Dedifferentiated amniotic fluid mesenchymal stem cell (primary cell): Measurements from ENCODE around the gene DHX35.
"Not testable (repeated sequence)": the region's sequence is repeated elsewhere in the genome, so short reads cannot be mapped to it uniquely, and the experiment has no call there.

Source experiments
- DNase-seq: peaks from one replicate; pipeline ENCODE4 v3.0.0-alpha.2; 2016; ENCODE audit errors: extremely low spot score

The DHX35 gene

GRCh38 chr20:38979434-38979833 lies 17.3 kb downstream of the DHX35 start:
- no peak for DNase-seq

- DNase-seq, result no peak
These were observed 17.7 kb downstream of the DHX35 start for GRCh38 chr20:38979842-38980241.

GRCh38 chr20:38982291-38982690 lies 20.1 kb downstream of the DHX35 start:
- DNase-seq, result no peak

- no peak for DNase-seq
These were observed 22.9 kb downstream of the DHX35 start for GRCh38 chr20:38985060-38985459.

GRCh38 chr20:38985603-38986170 lies 23.5 kb downstream of the DHX35 start:
- DNase-seq, result peak; percentile 22

GRCh38 chr20:38986663-38987062 lies 24.5 kb downstream of the DHX35 start:
- DNase-seq, result no peak

- no peak for DNase-seq
These were observed 25.6 kb downstream of the DHX35 start for GRCh38 chr20:38987777-38988176.

GRCh38 chr20:38990728-38991127 lies 28.6 kb downstream of the DHX35 start:
- DNase-seq, result no peak

- DNase-seq, result no peak
These were observed 29.9 kb downstream of the DHX35 start for GRCh38 chr20:38991814-38992704.

GRCh38 chr20:38995536-38996044 lies 33.4 kb downstream of the DHX35 start:
- DNase-seq, result no peak

- not testable (repeated sequence) for DNase-seq
These were observed 34.7 kb downstream of the DHX35 start for GRCh38 chr20:38996866-38997265.

GRCh38 chr20:38997622-38998021 lies 35.5 kb downstream of the DHX35 start:
- no peak for DNase-seq

- no peak for DNase-seq
These were observed 37.1 kb downstream of the DHX35 start for GRCh38 chr20:38999217-38999616.

- DNase-seq, result no peak
These were observed 38.1 kb downstream of the DHX35 start for GRCh38 chr20:38999965-39000910.

- no peak for DNase-seq
These were observed 42.4 kb downstream of the DHX35 start for GRCh38 chr20:39004508-39004907.

- DNase-seq, result no peak
These were observed 47.2 kb downstream of the DHX35 start for GRCh38 chr20:39009348-39009747.

GRCh38 chr20:39010496-39010895 lies 48.4 kb downstream of the DHX35 start:
- DNase-seq, result no peak

GRCh38 chr20:39013662-39014109 lies 51.5 kb downstream of the DHX35 start:
- no peak for DNase-seq

GRCh38 chr20:39016041-39016440 lies 53.9 kb downstream of the DHX35 start:
- no peak for DNase-seq

- DNase-seq, result no peak
These were observed 54.4 kb downstream of the DHX35 start for GRCh38 chr20:39016506-39016905.

- DNase-seq, result no peak
These were observed 56.9 kb downstream of the DHX35 start for GRCh38 chr20:39019027-39019426.

GRCh38 chr20:39019805-39020325 lies 57.7 kb downstream of the DHX35 start:
- DNase-seq, result no peak
